Measurements from ENCODE around the gene PGM2L1.

The PGM2L1 gene

GRCh38 chr11:74437441-74438042, 39.3 kb upstream of the PGM2L1 start:
- ChIA-PET POLR2A (interaction anchor here (1.5 kb wide), 1 partner anchor 39 kb away, joined by 3 read pairs; no protein-coding TSS in a partner anchor), CTCF (interaction anchor here (0.6 to 2.1 kb wide), 9 partner anchors 9 to 386 kb away, joined by 3 to 10 read pairs (median 4); no protein-coding TSS in a partner anchor)
- Histone ChIP-seq H3K9me3 (ENCODE audit: control insufficient read depth, insufficient read depth, low read depth, low read length) (no peaks in the 10 kb centered on the region), H3K4me3 (ENCODE audit: low read depth, low read length) (no peak overlapping the region), H3K36me3 (ENCODE audit: control insufficient read depth in 2 of 2, insufficient read depth in 1 of 2, low read length in 2 of 2) (no peaks in the 10 kb centered on the region), H3K4me1 (ENCODE audit: control insufficient read depth, insufficient read depth, low read length) (no peaks in the 10 kb centered on the region), H3K27ac (ENCODE audit: extremely low read depth, low read depth, low read length) (no peak overlapping the region)
- TF ChIP-seq ZFP3 (tag by site-specific recombination; IDR thresholded peaks at IDR 0.05; ENCODE audit: low read depth), result no peak
- peak; percentile 47; the same call in 1 of the 2 replicates for TF ChIP-seq ZNF394 (tag by site-specific recombination; IDR thresholded peaks at IDR 0.05; ENCODE audit: borderline replicate concordance)

DNA sequence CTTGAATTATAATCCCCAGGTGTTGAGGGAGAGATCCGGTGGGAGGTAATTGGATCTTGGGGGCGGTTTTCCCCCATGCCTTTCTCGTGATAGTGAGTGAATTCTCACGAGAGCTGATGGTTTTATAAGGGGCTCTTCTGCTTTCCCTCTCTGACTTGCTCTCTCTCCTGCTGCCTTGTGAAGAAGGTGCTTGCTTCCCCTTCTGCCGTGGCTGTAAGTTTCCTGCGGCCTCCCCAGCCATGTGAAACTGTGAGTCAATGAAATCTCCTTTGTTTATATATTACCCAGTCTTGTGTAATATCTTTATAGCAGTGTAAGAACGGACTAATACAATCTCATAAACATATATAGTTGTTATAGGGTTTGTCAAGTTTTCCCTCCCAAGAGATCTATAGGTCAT, 36.3 kb upstream of the PGM2L1 start:
- Histone ChIP-seq H3K9me3 (ENCODE audit: control insufficient read depth, insufficient read depth, low read depth, low read length) (no peaks in the 10 kb centered on the region), H3K4me1 (ENCODE audit: control insufficient read depth, insufficient read depth, low read length) (no peaks in the 10 kb centered on the region), H3K4me3 (ENCODE audit: low read depth, low read length) (no peak overlapping the region), H3K27ac (ENCODE audit: extremely low read depth, low read depth, low read length) (no peak overlapping the region), H3K36me3 (ENCODE audit: control insufficient read depth in 2 of 2, insufficient read depth in 1 of 2, low read length in 2 of 2) (no peaks in the 10 kb centered on the region)
- CTCF ChIA-PET, result interaction anchor here (0.6 kb wide), 1 partner anchor 42 kb away, joined by 3 read pairs; no protein-coding TSS in a partner anchor
- POLR2A ChIA-PET, result interaction anchor here (0.6 kb wide), 1 partner anchor 8 kb away, joined by 3 read pairs; no protein-coding TSS in a partner anchor
- peak; percentile 58; the same call in 1 of the 2 replicates for TF ChIP-seq MZF1 (tag by site-specific recombination; IDR thresholded peaks at IDR 0.05; ENCODE audit: borderline replicate concordance)
- TF ChIP-seq ZNF138 (tag by site-specific recombination; IDR thresholded peaks at IDR 0.05; ENCODE audit: borderline replicate concordance), result no peak
- 0 out of 2 replicates have a peak, but pooled peaks have one; percentile 17 for TF ChIP-seq SP3 (tag by site-specific recombination; IDR thresholded peaks at IDR 0.05)

GRCh38 chr11:74429205-74429604, 31.0 kb upstream of the PGM2L1 start:
- ChIA-PET POLR2A (no interaction called here), CTCF (interaction anchor here (0.6 kb wide), 3 partner anchors 10 to 275 kb away, joined by 3 to 5 read pairs (median 3); no protein-coding TSS in a partner anchor)
- TF ChIP-seq ZNF366 (tag by site-specific recombination; conservative IDR thresholded peaks at IDR 0.05), result peak; percentile 63
- no peak for TF ChIP-seq ZNF521 (tag by site-specific recombination; IDR thresholded peaks at IDR 0.05)
- H3K36me3 ChIP-seq (ENCODE audit: control insufficient read depth in 2 of 2, insufficient read depth in 1 of 2, low read length in 2 of 2), result no peaks in the 10 kb centered on the region
- H3K9me3 ChIP-seq (ENCODE audit: control insufficient read depth, insufficient read depth, low read depth, low read length), result no peaks in the 10 kb centered on the region
- no peaks in the 10 kb centered on the region for H3K4me1 ChIP-seq (ENCODE audit: control insufficient read depth, insufficient read depth, low read length)
- H3K27ac ChIP-seq (ENCODE audit: extremely low read depth, low read depth, low read length), result no peak overlapping the region
- no peak overlapping the region for H3K4me3 ChIP-seq (ENCODE audit: low read depth, low read length)

GRCh38 chr11:74427384-74427886, 29.2 kb upstream of the PGM2L1 start:
- ChIA-PET CTCF (interaction anchor here (0.6 to 1.0 kb wide), 4 partner anchors 8 to 17 kb away, joined by 3 to 4 read pairs (median 4); no protein-coding TSS in a partner anchor), POLR2A (no interaction called here)
- Histone ChIP-seq H3K36me3 (ENCODE audit: control insufficient read depth in 2 of 2, insufficient read depth in 1 of 2, low read length in 2 of 2) (no peaks in the 10 kb centered on the region), H3K4me3 (ENCODE audit: low read depth, low read length) (no peak overlapping the region), H3K27ac (ENCODE audit: extremely low read depth, low read depth, low read length) (no peak overlapping the region), H3K4me1 (ENCODE audit: control insufficient read depth, insufficient read depth, low read length) (no peaks in the 10 kb centered on the region), H3K9me3 (ENCODE audit: control insufficient read depth, insufficient read depth, low read depth, low read length) (no peaks in the 10 kb centered on the region)
- TF ChIP-seq RBAK (tag by site-specific recombination; IDR thresholded peaks at IDR 0.05) (no peak), ZNF174 (tag by site-specific recombination; IDR thresholded peaks at IDR 0.05) (no peak), ZNF146 (tag by site-specific recombination; IDR thresholded peaks at IDR 0.05) (no peak), ZNF692 (tag by site-specific recombination; IDR thresholded peaks at IDR 0.05) (no peak), ZNF830 (tag by site-specific recombination; IDR thresholded peaks at IDR 0.05; ENCODE audit: low read depth) (no peak), BCL6B (tag by site-specific recombination; IDR thresholded peaks at IDR 0.05) (no peak), ZFP41 (tag by site-specific recombination; IDR thresholded peaks at IDR 0.05; ENCODE audit: borderline replicate concordance) (no peak), ZNF112 (tag by site-specific recombination; IDR thresholded peaks at IDR 0.05) (no peak), HOXD13 (CRISPR knock-in tag; IDR thresholded peaks at IDR 0.05; ENCODE audit: borderline replicate concordance) (no peak), ZNF510 (tag by site-specific recombination; IDR thresholded peaks at IDR 0.05; ENCODE audit: insufficient replicate concordance) (no peak), ZNF169 (tag by site-specific recombination; IDR thresholded peaks at IDR 0.05) (no peak), HOXA7 (CRISPR knock-in tag; IDR thresholded peaks at IDR 0.05; ENCODE audit: borderline replicate concordance) (no peak), ZNF792 (tag by site-specific recombination; IDR thresholded peaks at IDR 0.05) (no peak)
- TF ChIP-seq, protein P1, sequence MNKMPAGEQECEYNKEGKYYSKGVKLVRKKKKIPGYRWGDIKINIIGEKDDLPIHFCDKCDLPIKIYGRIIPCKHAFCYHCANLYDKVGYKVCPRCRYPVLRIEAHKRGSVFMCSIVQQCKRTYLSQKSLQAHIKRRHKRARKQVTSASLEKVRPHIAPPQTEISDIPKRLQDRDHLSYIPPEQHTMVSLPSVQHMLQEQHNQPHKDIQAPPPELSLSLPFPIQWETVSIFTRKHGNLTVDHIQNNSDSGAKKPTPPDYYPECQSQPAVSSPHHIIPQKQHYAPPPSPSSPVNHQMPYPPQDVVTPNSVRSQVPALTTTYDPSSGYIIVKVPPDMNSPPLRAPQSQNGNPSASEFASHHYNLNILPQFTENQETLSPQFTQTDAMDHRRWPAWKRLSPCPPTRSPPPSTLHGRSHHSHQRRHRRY (tag by site-specific recombination; IDR thresholded peaks at IDR 0.05), result no peak
- TF ChIP-seq, protein P2, sequence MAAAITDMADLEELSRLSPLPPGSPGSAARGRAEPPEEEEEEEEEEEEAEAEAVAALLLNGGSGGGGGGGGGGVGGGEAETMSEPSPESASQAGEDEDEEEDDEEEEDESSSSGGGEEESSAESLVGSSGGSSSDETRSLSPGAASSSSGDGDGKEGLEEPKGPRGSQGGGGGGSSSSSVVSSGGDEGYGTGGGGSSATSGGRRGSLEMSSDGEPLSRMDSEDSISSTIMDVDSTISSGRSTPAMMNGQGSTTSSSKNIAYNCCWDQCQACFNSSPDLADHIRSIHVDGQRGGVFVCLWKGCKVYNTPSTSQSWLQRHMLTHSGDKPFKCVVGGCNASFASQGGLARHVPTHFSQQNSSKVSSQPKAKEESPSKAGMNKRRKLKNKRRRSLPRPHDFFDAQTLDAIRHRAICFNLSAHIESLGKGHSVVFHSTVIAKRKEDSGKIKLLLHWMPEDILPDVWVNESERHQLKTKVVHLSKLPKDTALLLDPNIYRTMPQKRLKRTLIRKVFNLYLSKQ (tag by site-specific recombination; IDR thresholded peaks at IDR 0.05; ENCODE audit: borderline replicate concordance), result no peak

Data from HEK293 (cell line).